ENCODE data around the gene LIN28B.
"Not testable (repeated sequence)": the region's sequence is repeated elsewhere in the genome, so short reads cannot be mapped to it uniquely, and the experiment has no call there.

Gene LIN28B

GRCh38 chr6:104949206-104949605, 7.7 kb upstream of the LIN28B start:
- H2AFZ ChIP-seq (ENCODE audit: low read depth), result no peak overlapping the region
- H3K27ac ChIP-seq, result no peak overlapping the region
- H3K36me3 ChIP-seq (ENCODE audit: insufficient read depth), result no peaks in the 10 kb centered on the region
- no peak overlapping the region for H3K4me2 ChIP-seq
- H3K79me2 ChIP-seq (ENCODE audit: insufficient read depth, low read depth), result no peaks in the 10 kb centered on the region
- no peaks in the 10 kb centered on the region for H3K4me1 ChIP-seq (ENCODE audit: low read depth, poor library complexity, severe bottlenecking)
- H3K27me3 ChIP-seq (ENCODE audit: insufficient read depth, low read depth), result no peaks in the 10 kb centered on the region
- H4K20me1 ChIP-seq (ENCODE audit: insufficient read depth), result no peaks in the 10 kb centered on the region
- no peak overlapping the region for H3K9ac ChIP-seq
- no peak for TF ChIP-seq CTCF (conservative IDR thresholded peaks at IDR 0.05; ENCODE audit: low read depth, low read length)
- H3K4me3 ChIP-seq (IDR thresholded peaks at IDR 0.05; ENCODE audit: insufficient read depth, low read depth, low read length), result no peak overlapping the region

GRCh38 chr6:104951677-104952076, 5.2 kb upstream of the LIN28B start:
- H2AFZ ChIP-seq (ENCODE audit: low read depth), result no peak overlapping the region
- no peaks in the 10 kb centered on the region for H4K20me1 ChIP-seq (ENCODE audit: insufficient read depth)
- no peak overlapping the region for H3K4me2 ChIP-seq
- H3K79me2 ChIP-seq (ENCODE audit: insufficient read depth, low read depth), result no peaks in the 10 kb centered on the region
- no peak overlapping the region for H3K27ac ChIP-seq
- H3K9ac ChIP-seq, result no peak overlapping the region
- H3K4me3 ChIP-seq (IDR thresholded peaks at IDR 0.05; ENCODE audit: insufficient read depth, low read depth, low read length), result no peak overlapping the region
- H3K27me3 ChIP-seq (ENCODE audit: insufficient read depth, low read depth), result no peaks in the 10 kb centered on the region
- no peaks in the 10 kb centered on the region for H3K4me1 ChIP-seq (ENCODE audit: low read depth, poor library complexity, severe bottlenecking)
- no peak for TF ChIP-seq CTCF (conservative IDR thresholded peaks at IDR 0.05; ENCODE audit: low read depth, low read length)
- no peaks in the 10 kb centered on the region for H3K36me3 ChIP-seq (ENCODE audit: insufficient read depth)

- H3K36me3 ChIP-seq (ENCODE audit: insufficient read depth), result no peaks in the 10 kb centered on the region
- H3K79me2 ChIP-seq (ENCODE audit: insufficient read depth, low read depth), result no peaks in the 10 kb centered on the region
- no peaks in the 10 kb centered on the region for H3K4me1 ChIP-seq (ENCODE audit: low read depth, poor library complexity, severe bottlenecking)
- TF ChIP-seq CTCF (conservative IDR thresholded peaks at IDR 0.05; ENCODE audit: low read depth, low read length), result no peak
- H3K27ac ChIP-seq, result no peak overlapping the region
- no peaks in the 10 kb centered on the region for H4K20me1 ChIP-seq (ENCODE audit: insufficient read depth)
- no peaks in the 10 kb centered on the region for H3K27me3 ChIP-seq (ENCODE audit: insufficient read depth, low read depth)
- no peak overlapping the region for H2AFZ ChIP-seq (ENCODE audit: low read depth)
- no peak overlapping the region for H3K4me3 ChIP-seq (IDR thresholded peaks at IDR 0.05; ENCODE audit: insufficient read depth, low read depth, low read length)
- no peak overlapping the region for H3K4me2 ChIP-seq
- H3K9ac ChIP-seq, result no peak overlapping the region
These were observed 4.0 kb upstream of the LIN28B start for GRCh38 chr6:104952911-104953399.

GRCh38 chr6:104953400-104954189, 3.3 kb upstream of the LIN28B start:
- not testable (repeated sequence) for H3K4me3 ChIP-seq (IDR thresholded peaks at IDR 0.05; ENCODE audit: insufficient read depth, low read depth, low read length); H3K9ac ChIP-seq; H3K79me2 ChIP-seq (ENCODE audit: insufficient read depth, low read depth); H3K27me3 ChIP-seq (ENCODE audit: insufficient read depth, low read depth); H2AFZ ChIP-seq (ENCODE audit: low read depth); H3K27ac ChIP-seq; H3K36me3 ChIP-seq (ENCODE audit: insufficient read depth); H3K4me2 ChIP-seq; H4K20me1 ChIP-seq (ENCODE audit: insufficient read depth); H3K4me1 ChIP-seq (ENCODE audit: low read depth, poor library complexity, severe bottlenecking)

- Histone ChIP-seq H4K20me1 (ENCODE audit: insufficient read depth) (no peaks in the 10 kb centered on the region), H3K9ac (no peak overlapping the region), H3K36me3 (ENCODE audit: insufficient read depth) (no peaks in the 10 kb centered on the region), H3K4me1 (ENCODE audit: low read depth, poor library complexity, severe bottlenecking) (no peaks in the 10 kb centered on the region), H2AFZ (ENCODE audit: low read depth) (no peak overlapping the region), H3K4me2 (no peak overlapping the region), H3K4me3 (IDR thresholded peaks at IDR 0.05; ENCODE audit: insufficient read depth, low read depth, low read length) (no peak overlapping the region), H3K27me3 (ENCODE audit: insufficient read depth, low read depth) (no peaks in the 10 kb centered on the region), H3K27ac (no peak overlapping the region), H3K79me2 (ENCODE audit: insufficient read depth, low read depth) (no peaks in the 10 kb centered on the region)
- no peak for TF ChIP-seq CTCF (conservative IDR thresholded peaks at IDR 0.05; ENCODE audit: low read depth, low read length)
These were observed 2.6 kb upstream of the LIN28B start for GRCh38 chr6:104954190-104954797.

Data from KMS-11 (cell line).